NCI-H748 (cell line): ENCODE measurements around the gene CALML3.
"Not testable (repeated sequence)": the region's sequence is repeated elsewhere in the genome, so short reads cannot be mapped to it uniquely, and the experiment has no call there.

Source experiments
- DNase-seq: peaks from one replicate; lab custom pipeline; 2025; ENCODE audit not compliant: unreplicated experiment; lab: John Stamatoyannopoulos, UW

CALML3 gene

GRCh38 chr10:5524641-5525560, at the start of gene CALML3:
TSS of gene CALML3 (plus strand) at chr10:5524961. CDS start at chr10:5525086, 125 bp downstream.
- DNase-seq, result no peak

GRCh38 chr10:5475088-5475487, 49.7 kb upstream of the CALML3 start:
- DNase-seq, result not testable (repeated sequence)

GRCh38 chr10:5475974-5476807, 48.6 kb upstream of the CALML3 start:
- not testable (repeated sequence) for DNase-seq

- DNase-seq, result no peak
Measured at GRCh38 chr10:5476918-5477525, 47.7 kb upstream of the CALML3 start.

- no peak for DNase-seq
Measured at GRCh38 chr10:5477948-5478693, 46.6 kb upstream of the CALML3 start.

- DNase-seq, result no peak
Measured at GRCh38 chr10:5478694-5479305, 46.0 kb upstream of the CALML3 start.

GRCh38 chr10:5479481-5480161, 45.1 kb upstream of the CALML3 start:
- no peak for DNase-seq

- DNase-seq, result no peak
Measured at GRCh38 chr10:5480162-5480941, 44.4 kb upstream of the CALML3 start.

GRCh38 chr10:5481121-5481520, 43.6 kb upstream of the CALML3 start:
- DNase-seq, result no peak

GRCh38 chr10:5482016-5482415, 42.7 kb upstream of the CALML3 start:
- DNase-seq, result no peak

GRCh38 chr10:5484205-5484604, 40.6 kb upstream of the CALML3 start:
- DNase-seq, result no peak

- no peak for DNase-seq
Measured at GRCh38 chr10:5485290-5485689, 39.5 kb upstream of the CALML3 start.

GRCh38 chr10:5485948-5486852, 38.6 kb upstream of the CALML3 start:
- DNase-seq, result no peak

GRCh38 chr10:5486853-5487235, 37.9 kb upstream of the CALML3 start:
- no peak for DNase-seq

- peak; percentile 35 for DNase-seq
Measured at GRCh38 chr10:5488272-5489161, 36.2 kb upstream of the CALML3 start.

- no peak for DNase-seq
Measured at GRCh38 chr10:5490032-5490431, 34.7 kb upstream of the CALML3 start.
